Endodermal cell (in vitro differentiated cells): Measurements from ENCODE around the gene SELENOF. TPM values are rescaled to one million over a fixed set of nuclear protein-coding genes. Genes with fewer than 3 reads are reported as not detected.

ENCODE experiments used
- DNase-seq: peaks from one replicate; pipeline ENCODE4 v3.0.0-alpha.2; 2017
- H3K27ac ChIP-seq: 2 replicates; pipeline ENCODE4 v1.5.1; 2013; ENCODE audit warnings: mild to moderate bottlenecking, low read depth, low read length, moderate library complexity
- H3K27me3 ChIP-seq: 2 replicates; pipeline ENCODE4 v1.6.1; 2013; ENCODE audit warnings: mild to moderate bottlenecking, low read length, moderate library complexity; ENCODE audit not compliant: insufficient read depth, control insufficient read depth, poor library complexity, severe bottlenecking
- H3K36me3 ChIP-seq: 2 replicates; pipeline ENCODE4 v1.7.0; 2013; ENCODE audit warnings: mild to moderate bottlenecking, low read length, moderate library complexity; ENCODE audit not compliant: control insufficient read depth, insufficient read depth
- H3K4me1 ChIP-seq: one replicate; pipeline ENCODE4 v1.7.0; 2013; ENCODE audit warnings: low read length; ENCODE audit not compliant: control insufficient read depth, insufficient read depth
- H3K4me3 ChIP-seq: 2 replicates; pipeline ENCODE4 v1.5.1; 2013; ENCODE audit warnings: mild to moderate bottlenecking, low read length, moderate library complexity
- H3K9ac ChIP-seq: 2 replicates; pipeline ENCODE4 v1.6.1; 2013; ENCODE audit warnings: mild to moderate bottlenecking, low read length, moderate library complexity; ENCODE audit not compliant: poor library complexity, severe bottlenecking; ENCODE audit errors: extremely low read depth
- H3K9me3 ChIP-seq: 2 replicates; pipeline ENCODE4 v1.6.1; 2013; ENCODE audit warnings: mild to moderate bottlenecking, low read length, moderate library complexity; ENCODE audit not compliant: control insufficient read depth
- H3K27ac Mint-ChIP-seq: 2 replicates; pipeline ENCODE4 v1.8.0; 2020; ENCODE audit warnings: mixed read lengths
- H3K27me3 Mint-ChIP-seq: 2 replicates; pipeline ENCODE4 v1.8.0; 2021; ENCODE audit warnings: mild to moderate bottlenecking, mixed read lengths; ENCODE audit not compliant: insufficient read depth
- H3K36me3 Mint-ChIP-seq: 2 replicates; pipeline ENCODE4 v1.8.0; 2020; ENCODE audit warnings: low read depth, mixed read lengths
- H3K4me1 Mint-ChIP-seq: 2 replicates; pipeline ENCODE4 v1.8.0; 2020; ENCODE audit warnings: mixed read lengths
- H3K4me3 Mint-ChIP-seq: 2 replicates; pipeline ENCODE4 v1.8.0; 2020; ENCODE audit warnings: mild to moderate bottlenecking, moderate library complexity, mixed read lengths
- H3K9me3 Mint-ChIP-seq: 2 replicates; pipeline ENCODE4 v1.8.0; 2020; ENCODE audit warnings: mild to moderate bottlenecking, mixed read lengths
- CTCF ChIP-seq: fragments of 200-600 bp; sonication (generic); conservative IDR thresholded peaks from 2 replicates; pipeline ENCODE4 v1.5.0; 2021; ENCODE audit warnings: antibody characterized with exemption, mild to moderate bottlenecking
- WGBS, 2 experiments: methylation state at CpG; one replicate each; pipeline versions ENCODE4 v1.1.5 to v1.1.7; 2013; ENCODE audit warnings: missing lambda C conversion rate in 2 of 2, mixed read lengths in 1 of 2; ENCODE audit not compliant: insufficient coverage in 1 of 2, insufficient read length in 1 of 2; 5-methylcytosine and 5-hydroxymethylcytosine counted together
- total RNA-seq, 2 donors: library from RNA; stranded (reverse); fragmentation: NEBNext Ultra II Directional in 1 of 2; extraction: Animal tissue kit (Norgen Biotek cat#: 25700) in 1 of 2; gene quantifications; 2 replicates in 1 of 2; 3 replicates in 1 of 2; pipeline ENCODE4 v1.2.1, GENCODE V29; 2021

Gene SELENOF
- total RNA-seq, 2 donors from 2014 or later: 140 to 166 TPM

- Mint-ChIP-seq H3K27me3 (no peaks in the 10 kb centered on the region), H3K27ac (peak overlapping the region; percentile 37), H3K4me3 (no peak overlapping the region), H3K36me3 (no peaks in the 10 kb centered on the region), H3K9me3 (peaks cover 13% of the 10 kb centered on the region), H3K4me1 (peaks cover 45% of the 10 kb centered on the region)
- Histone ChIP-seq H3K4me3 (no peak overlapping the region), H3K36me3 (no peaks in the 10 kb centered on the region), H3K4me1 (peaks cover 5% of the 10 kb centered on the region), H3K9ac (no peak overlapping the region), H3K9me3 (peaks cover 16% of the 10 kb centered on the region), H3K27me3 (no peaks in the 10 kb centered on the region), H3K27ac (no peak overlapping the region)
- no peak for DNase-seq
- 90 to 93% methylated on average over 2 of the region's 2 CpGs for WGBS, 2 experiments
- TF ChIP-seq CTCF: no peak
Observed at GRCh38 chr1:86825319-86825718, 88.6 kb downstream of the SELENOF start.

GRCh38 chr1:86823821-86824500, 90.0 kb downstream of the SELENOF start:
- peak overlapping the region; percentile 86 for H3K27ac Mint-ChIP-seq

GRCh38 chr1:86823386-86823785, 90.5 kb downstream of the SELENOF start:
- H3K36me3 ChIP-seq: no peaks in the 10 kb centered on the region
- H3K4me1 ChIP-seq: peaks cover 5% of the 10 kb centered on the region
- peaks cover 45% of the 10 kb centered on the region for H3K4me1 Mint-ChIP-seq
- H3K27ac Mint-ChIP-seq: peak overlapping the region; percentile 83
- H3K27me3 ChIP-seq: no peaks in the 10 kb centered on the region
- peak overlapping the region; percentile 32 for H3K27ac ChIP-seq
- H3K4me3 ChIP-seq: peak overlapping the region; percentile 48
- H3K9me3 ChIP-seq: peaks cover 23% of the 10 kb centered on the region
- DNase-seq: no peak
- 71 to 86% methylated on average over 1 to 2 of the region's 2 CpGs for WGBS, 2 experiments
- peaks cover 20% of the 10 kb centered on the region for H3K9me3 Mint-ChIP-seq
- H3K36me3 Mint-ChIP-seq: no peaks in the 10 kb centered on the region
- no peaks in the 10 kb centered on the region for H3K27me3 Mint-ChIP-seq
- peak overlapping the region; percentile 19 for H3K9ac ChIP-seq
- TF ChIP-seq CTCF: no peak
- H3K4me3 Mint-ChIP-seq: peak overlapping the region; percentile 10

More at GRCh38 chr1:86823821-86824500, 90.0 kb downstream of the SELENOF start:
- Mint-ChIP-seq H3K27me3 (no peaks in the 10 kb centered on the region), H3K9me3 (peaks cover 20% of the 10 kb centered on the region), H3K4me3 (peak overlapping the region; percentile 10), H3K36me3 (no peaks in the 10 kb centered on the region), H3K4me1 (peaks cover 45% of the 10 kb centered on the region)
- no peak for TF ChIP-seq CTCF
- WGBS, 2 experiments: 57 to 66% methylated on average over 2 to 3 of the region's 3 CpGs
- peaks cover 23% of the 10 kb centered on the region for H3K9me3 ChIP-seq
- peak overlapping the region; percentile 19 for H3K9ac ChIP-seq
- H3K4me1 ChIP-seq: peaks cover 5% of the 10 kb centered on the region
- H3K27me3 ChIP-seq: no peaks in the 10 kb centered on the region
- H3K27ac ChIP-seq: peak overlapping the region; percentile 76
- H3K36me3 ChIP-seq: no peaks in the 10 kb centered on the region
- peak; percentile 61 for DNase-seq
- peak overlapping the region; percentile 48 for H3K4me3 ChIP-seq
